HepG2 (cell line): Measurements from ENCODE around the gene MYLK. TPM values are rescaled to one million over a fixed set of nuclear protein-coding genes. Genes with fewer than 3 reads are reported as not detected.

ENCODE experiments used
- ATAC-seq: fragments of 200-7000 bp; cut with Tn5 transposase; 3 replicates; pipeline ENCODE4 v1.9.1; 2020; ENCODE audit warnings: mild to moderate bottlenecking, moderate library complexity
- BruUV-seq: library from RNA; stranded (reverse); fragments of 400-500 nt; replicated peaks from 2 replicates; lab custom pipeline; 2021; lab: Mats Ljungman, UMichigan
- CTCF ChIA-PET: fragments of 300-600 bp; formaldehyde crosslinking; extraction: SDS; loops from one replicate; lab custom pipeline; 2021; ENCODE audit warnings: low total read pairs, inconsistent platforms, low intra/inter-chr PET ratio; lab: Yijun Ruan, JAX
- POLR2A ChIA-PET: fragments of 350-600 bp; sonication (Branson Sonifier 250); formaldehyde crosslinking; loops from one replicate; lab custom pipeline; 2020; ENCODE audit warnings: antibody characterized with exemption, inconsistent platforms; lab: Yijun Ruan, JAX
- DNase-seq: peaks from one replicate; pipeline ENCODE4 v3.0.0-alpha.2; 2015; ENCODE audit warnings: low spot score
- FAIRE-seq: peaks from 3 replicates; lab custom pipeline; 2011; peaks lifted over from hg19 to GRCh38; lab: Jason Lieb, UNC
- H2AFZ ChIP-seq: one replicate; pipeline ENCODE4 v1.6.1; 2011; ENCODE audit warnings: low read length, inconsistent platforms
- H3K27ac ChIP-seq: fragments of 300-600 bp; 3 replicates; pipeline ENCODE4 v1.8.0; 2011; ENCODE audit warnings: mixed run types, mild to moderate bottlenecking, mixed read lengths, low read length, inconsistent platforms; ENCODE audit not compliant: insufficient read depth; ENCODE audit errors: extremely low read length
- H3K27me3 ChIP-seq, 2 experiments: fragments of 200-600 bp in 1 of 2; 2 replicates in 1 of 2; 3 replicates in 1 of 2; pipeline versions ENCODE4 v1.6.0 to v1.8.0; 2011; ENCODE audit warnings: low read length in 2 of 2, mild to moderate bottlenecking in 2 of 2, moderate library complexity in 2 of 2, inconsistent platforms in 1 of 2; ENCODE audit not compliant: insufficient read depth in 2 of 2, control insufficient read depth in 1 of 2
- H3K36me3 ChIP-seq, 2 experiments: fragments of 200-600 bp in 1 of 2; replicated peaks in 1 of 2; 2 replicates in 1 of 2; 3 replicates in 1 of 2; pipeline versions ENCODE4 v1.5.1 to v1.8.0; 2011; ENCODE audit warnings: low read length in 2 of 2, inconsistent platforms in 1 of 2; ENCODE audit not compliant: insufficient read depth in 2 of 2, control insufficient read depth in 1 of 2
- H3K4me1 ChIP-seq: 2 replicates; pipeline ENCODE4 v1.5.1; 2012; ENCODE audit warnings: low read length, inconsistent platforms; ENCODE audit not compliant: insufficient read depth
- H3K4me2 ChIP-seq: 2 replicates; pipeline ENCODE4 v1.6.0; 2011; ENCODE audit warnings: low read depth, low read length, inconsistent platforms
- H3K4me3 ChIP-seq, 3 experiments: fragments of 200-600 bp in 1 of 3; sonication (generic), shearing (Covaris generic) in 1 of 3; replicated peaks in 1 of 3; 2 replicates each; pipeline ENCODE4 v1.5.1; 2011 to 2016; ENCODE audit warnings: low read length in 3 of 3, inconsistent platforms in 2 of 3, low read depth in 2 of 3, mild to moderate bottlenecking in 2 of 3, control low read depth in 1 of 3, mixed read lengths in 1 of 3; ENCODE audit not compliant: insufficient read depth in 1 of 3
- H3K79me2 ChIP-seq: one replicate; pipeline ENCODE4 v1.6.1; 2011; ENCODE audit warnings: low read length, inconsistent platforms; ENCODE audit not compliant: insufficient read depth
- H3K9ac ChIP-seq: 2 replicates; pipeline ENCODE4 v1.6.0; 2011; ENCODE audit warnings: mild to moderate bottlenecking, low read depth, low read length, inconsistent platforms; ENCODE audit not compliant: insufficient read depth
- H3K9me3 ChIP-seq: 2 replicates; pipeline ENCODE4 v1.5.1; 2012; ENCODE audit warnings: mild to moderate bottlenecking, low read length
- H4K20me1 ChIP-seq: 2 replicates; pipeline ENCODE4 v1.6.0; 2011; ENCODE audit warnings: inconsistent platforms, mild to moderate bottlenecking, low read length, moderate library complexity; ENCODE audit not compliant: insufficient read depth
- E2F1 ChIP-seq: sonication (generic); formaldehyde crosslinking; IDR thresholded peaks from 2 replicates; pipeline ENCODE4 v1.5.0; 2020; ENCODE audit warnings: missing genetic modification reagents
- FOXJ3 ChIP-seq: sonication (generic); formaldehyde crosslinking; IDR thresholded peaks from 2 replicates; pipeline ENCODE4 v1.4.0; 2020; ENCODE audit warnings: missing genetic modification reagents, mild to moderate bottlenecking, borderline replicate concordance
- GTF2F1 ChIP-seq: fragments of 150-350 bp; IDR thresholded peaks from 2 replicates; pipeline ENCODE4 v1.6.1; 2014; ENCODE audit warnings: low read length
- KDM3A ChIP-seq: IDR thresholded peaks from 2 replicates; pipeline ENCODE4 v1.6.1; 2018; ENCODE audit warnings: low read depth, missing compliant biosample characterization
- KLF6 ChIP-seq: IDR thresholded peaks from 2 replicates; pipeline ENCODE4 v1.8.0; 2016; ENCODE audit warnings: missing biosample characterization, missing genetic modification reagents
- MXD1 ChIP-seq: sonication (generic); formaldehyde crosslinking; IDR thresholded peaks from 2 replicates; pipeline ENCODE4 v1.4.0; 2020; ENCODE audit warnings: mild to moderate bottlenecking, missing genetic modification reagents
- NRL ChIP-seq: sonication (generic); formaldehyde crosslinking; IDR thresholded peaks from 2 replicates; pipeline ENCODE4 v1.5.0; 2020; ENCODE audit warnings: missing genetic modification reagents, mild to moderate bottlenecking, moderate library complexity, borderline replicate concordance
- RBFOX2 ChIP-seq: fragments of 200-400 bp; formaldehyde crosslinking; IDR thresholded peaks from 2 replicates; pipeline ENCODE4 v1.6.1; 2017; ENCODE audit warnings: low read depth, mild to moderate bottlenecking, low read length
- ZBTB37 ChIP-seq: sonication (generic); formaldehyde crosslinking; IDR thresholded peaks from 2 replicates; pipeline ENCODE4 v1.4.0; 2020; ENCODE audit warnings: mild to moderate bottlenecking, missing genetic modification reagents
- ZNF224 ChIP-seq: sonication (generic); formaldehyde crosslinking; IDR thresholded peaks from 2 replicates; pipeline ENCODE4 v1.5.0; 2020; ENCODE audit warnings: mild to moderate bottlenecking, missing genetic modification reagents
- ZNF274 ChIP-seq: sonication (generic); formaldehyde crosslinking; IDR thresholded peaks from 2 replicates; pipeline ENCODE4 v1.5.1; 2020; ENCODE audit warnings: mild to moderate bottlenecking, missing genetic modification reagents
- ZNF292 ChIP-seq: sonication (generic); formaldehyde crosslinking; IDR thresholded peaks from 2 replicates; pipeline ENCODE4 v1.8.1; 2022; ENCODE audit warnings: mild to moderate bottlenecking, low read depth, missing genetic modification reagents, borderline replicate concordance
- ZNF609 ChIP-seq: sonication (generic); formaldehyde crosslinking; IDR thresholded peaks from 2 replicates; pipeline ENCODE4 v1.4.0; 2020; ENCODE audit warnings: mild to moderate bottlenecking, missing genetic modification reagents, borderline replicate concordance
- WGBS: methylation state at CpG from one replicate; pipeline ENCODE4 v1.1.6; 2017; ENCODE audit warnings: low lambda C conversion rate; 5-methylcytosine and 5-hydroxymethylcytosine counted together
- in situ Hi-C: cut with HindIII; loops from 2 replicates; pipeline ENCODE4 v1.10.0; 2017; ENCODE audit warnings: low pct_unique_long_range_greater_than_20kb; ENCODE audit not compliant: extremely low pct_ligation_motif_present
- intact Hi-C: fragments of 100-400 bp; cut with micrococcal nuclease; formaldehyde crosslinking; loops from one replicate; pipeline ENCODE4 v1.10.0; 2022; ENCODE audit not compliant: unreplicated experiment
- polyA plus RNA-seq, 8 experiments: library from polyadenylated mRNA; depleted of rRNA in 3 of 8; stranded (reverse) in 7 of 8; unstranded in 1 of 8; fragments of >200 nt; fragmentation: Illumina TruSeq in 4 of 8; extraction: Trizol in 4 of 8; gene quantifications; 2 replicates each; pipeline versions ENCODE4 v1.2.1 to v1.2.3, GENCODE V29; 2011 to 2016; ENCODE audit warnings: low read depth in 4 of 8, missing spikeins in 1 of 8, mixed read lengths in 1 of 8; ENCODE audit not compliant: insufficient read depth in 1 of 8
- total RNA-seq, 5 experiments: library from RNA; depleted of rRNA; stranded (reverse); fragments of >200 nt; fragmentation: Illumina TruSeq; extraction: Trizol; gene quantifications; 2 replicates each; pipeline ENCODE4 v1.2.3, GENCODE V29; 2016; ENCODE audit warnings: low read depth in 1 of 5

Gene MYLK
- total and polyA plus RNA-seq, 2 of the 13 experiments (the other 11 are each of a cell fraction or from before 2014, with no cell fraction given): 10.6 to 34.9 TPM

DNA sequence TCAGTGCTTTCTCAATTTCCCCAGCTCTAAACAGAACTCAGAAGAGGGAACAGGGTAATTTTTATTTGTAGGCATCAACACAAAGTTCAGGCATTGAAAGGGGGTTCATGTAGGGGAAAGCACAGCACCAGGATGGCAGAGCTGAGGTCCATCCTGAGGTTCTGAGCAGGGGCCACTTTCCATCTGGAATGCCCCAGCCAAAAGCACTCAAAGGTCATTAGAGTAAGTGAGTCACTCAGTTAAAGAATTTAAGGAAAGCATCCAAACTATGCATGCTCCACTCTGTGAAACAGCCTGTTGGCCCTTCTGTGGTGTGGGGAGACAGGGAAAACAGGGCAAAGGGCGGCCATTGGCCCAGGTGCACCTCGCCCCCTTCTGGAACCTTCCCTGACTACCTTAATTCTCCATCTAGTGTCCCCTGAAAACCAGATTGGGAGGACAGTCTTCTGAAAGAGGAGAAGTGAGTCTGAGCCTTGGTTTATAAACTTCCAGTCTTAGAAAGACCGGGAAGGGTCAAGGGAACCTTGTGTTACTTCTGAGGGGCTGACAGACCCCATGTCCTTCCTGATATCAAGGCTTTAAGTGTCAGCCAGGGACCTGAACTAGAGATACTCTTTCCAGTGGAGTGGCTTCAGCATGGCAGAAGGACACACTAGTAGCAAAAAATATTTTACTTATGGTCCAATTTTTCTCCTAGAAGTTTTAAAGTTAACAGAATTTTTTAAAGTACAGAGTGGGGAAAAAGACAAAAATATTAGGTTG, 133.3 kb downstream of the MYLK start:
- peak overlapping the region; percentile 76 for H3K27ac ChIP-seq
- no peaks in the 10 kb centered on the region for H3K9me3 ChIP-seq
- H3K36me3 ChIP-seq: peaks cover 4 to 14% of the 10 kb centered on the region in 2 experiments; a peak in 2 of 5 replicates
- no TSS peak for BruUV-seq
- peak overlapping the region; percentile 59 for H3K9ac ChIP-seq
- intact Hi-C loops (loop anchor here (10.0 kb wide), 1 partner anchor 214 kb away; the partner anchor contains the start of gene CCDC14), in situ Hi-C loops (no loop called here)
- ChIA-PET CTCF (no interaction called here), POLR2A (interaction anchor here (1.1 to 2.1 kb wide), 5 partner anchors 17 to 145 kb away, joined by 3 to 12 read pairs (median 4); no protein-coding TSS in a partner anchor)
- peak overlapping the region; percentile 30 for H3K4me2 ChIP-seq
- peaks cover 67% of the 10 kb centered on the region for H3K4me1 ChIP-seq
- no peak overlapping the region for H3K4me3 ChIP-seq
- H2AFZ ChIP-seq: no peak overlapping the region
- peaks cover 4% of the 10 kb centered on the region for H3K79me2 ChIP-seq
- peak; percentile 93 for DNase-seq
- 46% methylated on average over 3 of the region's 3 CpGs for WGBS
- ATAC-seq: peak; percentile 80
- FAIRE-seq: peak; percentile 80
- H4K20me1 ChIP-seq: no peaks in the 10 kb centered on the region
- H3K27me3 ChIP-seq: no peaks in the 10 kb centered on the region
- peak; percentile 65; the same call in 1 of the 2 replicates for TF ChIP-seq KDM3A (CRISPR knock-in tag)
- TF ChIP-seq FOXJ3: peak; percentile 61; the same call in 1 of the 2 replicates
- no peak for TF ChIP-seq RBFOX2
- no peak for TF ChIP-seq ZNF224 (CRISPR knock-in tag)
- TF ChIP-seq GTF2F1: no peak
- TF ChIP-seq E2F1: no peak
- TF ChIP-seq ZBTB37 (CRISPR knock-in tag): no peak
- no peak for TF ChIP-seq MXD1 (CRISPR knock-in tag)
- no peak; the same call in 1 of the 2 replicates for TF ChIP-seq ZNF609 (CRISPR knock-in tag)
- peak; percentile 65; the same call in 1 of the 2 replicates for TF ChIP-seq ZNF292 (CRISPR knock-in tag)
- 0 out of 2 replicates have a peak, but pooled peaks have one; percentile 33 for TF ChIP-seq KLF6 (CRISPR knock-in tag)
- TF ChIP-seq ZNF274 (CRISPR knock-in tag): no peak
- no peak for TF ChIP-seq NRL (CRISPR knock-in tag)
